Measurements from ENCODE around the gene OTUD3. TPM values are rescaled to one million over a fixed set of nuclear protein-coding genes. Genes with fewer than 3 reads are reported as not detected.

OTUD3 gene
- total and polyA plus RNA-seq, 2 of the 4 experiments (the other 2 are of a cell fraction): 2.9 to 3.1 TPM

DNA sequence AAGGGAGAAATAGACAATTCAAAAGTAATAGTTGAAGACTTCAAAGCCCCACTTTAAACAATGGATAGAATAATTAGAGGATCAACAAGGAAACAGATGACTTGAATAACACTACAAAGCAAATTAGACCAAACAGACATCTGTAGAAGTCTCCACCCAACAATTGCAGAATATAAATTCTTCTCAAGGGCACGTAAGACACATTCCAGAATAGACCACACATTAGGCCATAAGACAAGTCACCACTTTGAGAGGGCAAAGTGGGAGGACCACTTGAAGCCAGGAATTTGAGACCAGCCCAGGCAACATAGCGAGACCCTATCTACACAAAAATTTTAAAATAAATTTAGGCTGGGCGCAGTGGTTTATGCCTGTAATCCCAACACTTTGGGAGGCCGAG, 46.6 kb upstream of the OTUD3 start:
- intact Hi-C loops (cut with micrococcal nuclease): no loop called here
- no peaks in the 10 kb centered on the region for H3K9me1 ChIP-seq (ENCODE audit: insufficient read depth, low read length)
- no TSS peak for BruUV-seq (replicated peaks)
- H2BK5ac ChIP-seq (ENCODE audit: low read depth, low read length, poor library complexity, severe bottlenecking): no peak overlapping the region
- no peaks in the 10 kb centered on the region for H3K4me1 ChIP-seq (ENCODE audit: control insufficient read depth, insufficient read depth, low read length)
- WGBS, 2 experiments (ENCODE audit: extremely low coverage in 2 of 2, insufficient read length in 1 of 2): no CpG with 5 or more reads among the region's 4 CpGs
- DNase-seq: no peak
- H2AFZ ChIP-seq (replicated peaks; ENCODE audit: low read length, poor library complexity): no peak overlapping the region
- H3K9me3 ChIP-seq (ENCODE audit: control insufficient read depth, insufficient read depth, low read length): peaks cover 4% of the 10 kb centered on the region; the same call in 1 of the 2 replicates
- H2BK20ac ChIP-seq (ENCODE audit: low read depth, low read length): no peak overlapping the region
- ChIA-PET POLR2A (ENCODE audit: unreplicated experiment) (interaction anchor here (0.7 kb wide), 2 partner anchors 13 to 99 kb away, joined by 3 to 6 read pairs; no protein-coding TSS in a partner anchor), CTCF (no interaction called here)
- H2BK15ac ChIP-seq (ENCODE audit: low read depth, low read length): no peak overlapping the region
- no peak overlapping the region for H4K8ac ChIP-seq (ENCODE audit: low read depth in 2 of 2, low read length in 2 of 2)
- H2AK9ac ChIP-seq (replicated peaks; ENCODE audit: low read depth, low read length, poor library complexity): no peak overlapping the region
- H3K4ac ChIP-seq (ENCODE audit: low read depth, low read length): no peak overlapping the region
- H3K27ac ChIP-seq (ENCODE audit: insufficient read depth, low read length): no peak overlapping the region
- no peak overlapping the region for H3K14ac ChIP-seq (replicated peaks; ENCODE audit: low read depth, low read length)
- dilution Hi-C loops (cut with HindIII; ENCODE audit: low sequenced_read_pairs, unreplicated experiment): no loop called here
- H3K56ac ChIP-seq (ENCODE audit: extremely low read depth, insufficient read depth, low read length): no peak overlapping the region
- no peak overlapping the region for H4K5ac ChIP-seq (ENCODE audit: low read depth, low read length)
- no peak overlapping the region for H2BK120ac ChIP-seq (ENCODE audit: low read depth, low read length)
- no peak for ATAC-seq (ENCODE audit: low read depth)
- H3K79me1 ChIP-seq (ENCODE audit: low read depth in 1 of 2, low read length in 2 of 2): no peaks in the 10 kb centered on the region
- no peak overlapping the region for H3K18ac ChIP-seq (ENCODE audit: low read depth, low read length)
- H2AK5ac ChIP-seq (ENCODE audit: low read depth, low read length): no peak overlapping the region
- peaks cover 4% of the 10 kb centered on the region for H3K27me3 ChIP-seq (ENCODE audit: control insufficient read depth, insufficient read depth, low read length)
- TF ChIP-seq CTCF (conservative IDR thresholded peaks at IDR 0.05; ENCODE audit: low read depth, low read length): no peak
- no peak for TF ChIP-seq FOS (IDR thresholded peaks at IDR 0.05; ENCODE audit: low read depth, low read length)
- no peak for TF ChIP-seq MAZ (IDR thresholded peaks at IDR 0.05; ENCODE audit: borderline replicate concordance, low read depth, low read length)
- no peak for TF ChIP-seq RFX5 (IDR thresholded peaks at IDR 0.05; ENCODE audit: low read depth, low read length)
- no peak for TF ChIP-seq NFE2L2 (IDR thresholded peaks at IDR 0.05; ENCODE audit: low read depth, low read length)
- TF ChIP-seq POLR2A (IDR thresholded peaks at IDR 0.05; ENCODE audit: low read depth, low read length): no peak
- TF ChIP-seq RCOR1 (IDR thresholded peaks at IDR 0.05; ENCODE audit: insufficient replicate concordance, low read length): no peak
- no peak for TF ChIP-seq USF2 (IDR thresholded peaks at IDR 0.05; ENCODE audit: low read depth, low read length)
- TF ChIP-seq, protein P1, sequence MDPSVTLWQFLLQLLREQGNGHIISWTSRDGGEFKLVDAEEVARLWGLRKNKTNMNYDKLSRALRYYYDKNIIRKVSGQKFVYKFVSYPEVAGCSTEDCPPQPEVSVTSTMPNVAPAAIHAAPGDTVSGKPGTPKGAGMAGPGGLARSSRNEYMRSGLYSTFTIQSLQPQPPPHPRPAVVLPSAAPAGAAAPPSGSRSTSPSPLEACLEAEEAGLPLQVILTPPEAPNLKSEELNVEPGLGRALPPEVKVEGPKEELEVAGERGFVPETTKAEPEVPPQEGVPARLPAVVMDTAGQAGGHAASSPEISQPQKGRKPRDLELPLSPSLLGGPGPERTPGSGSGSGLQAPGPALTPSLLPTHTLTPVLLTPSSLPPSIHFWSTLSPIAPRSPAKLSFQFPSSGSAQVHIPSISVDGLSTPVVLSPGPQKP (IDR thresholded peaks at IDR 0.05; ENCODE audit: borderline replicate concordance, low read depth, low read length): no peak
- no peak for TF ChIP-seq CHD1 (IDR thresholded peaks at IDR 0.05; ENCODE audit: low read depth, low read length)
- H3K4me2 ChIP-seq (ENCODE audit: low read depth, low read length): no peak overlapping the region
- no peak overlapping the region for H4K91ac ChIP-seq (ENCODE audit: insufficient read depth, low read depth, low read length)
- H4K20me1 ChIP-seq (ENCODE audit: insufficient read depth, low read length): no peaks in the 10 kb centered on the region
- no peak overlapping the region for H3K4me3 ChIP-seq (ENCODE audit: insufficient read depth, low read depth, low read length)
- H3K23ac ChIP-seq (ENCODE audit: low read depth, low read length): no peak overlapping the region
- no peak overlapping the region for H3K9ac ChIP-seq (ENCODE audit: low read depth, low read length)
- in situ Hi-C loops (cut with MboI; ENCODE audit: low sequenced_read_pairs): no loop called here
- H3K36me3 ChIP-seq (ENCODE audit: control insufficient read depth, insufficient read depth, low read length): no peaks in the 10 kb centered on the region

All from IMR-90 (cell line).